Smooth muscle cell (in vitro differentiated cells): ENCODE results near the gene PDZD7. TPM values are rescaled to one million over a fixed set of nuclear protein-coding genes. Genes with fewer than 3 reads are reported as not detected.

Source experiments
- DNase-seq: peaks from one replicate; lab custom pipeline; 2025; ENCODE audit not compliant: unreplicated experiment; lab: John Stamatoyannopoulos, UW
- H2AFZ ChIP-seq: fragments of 200-600 bp; sonication (generic); 2 replicates; pipeline ENCODE4 v1.6.0; 2016; ENCODE audit warnings: antibody characterized with exemption, low read depth, mild to moderate bottlenecking
- H3F3A ChIP-seq: fragments of 200-600 bp; sonication (generic); 2 replicates; pipeline ENCODE4 v1.6.0; 2017; ENCODE audit warnings: antibody characterized with exemption, low read depth
- H3K27ac ChIP-seq: fragments of 200-600 bp; sonication (generic); 2 replicates; pipeline ENCODE4 v1.5.1; 2016; ENCODE audit warnings: low read depth, mild to moderate bottlenecking
- H3K27me3 ChIP-seq: fragments of 200-600 bp; sonication (generic); 2 replicates; pipeline ENCODE4 v1.6.1; 2016; ENCODE audit warnings: low read depth, mild to moderate bottlenecking
- H3K36me3 ChIP-seq: fragments of 200-600 bp; sonication (generic); 2 replicates; pipeline ENCODE4 v1.5.1; 2016; ENCODE audit warnings: low read depth
- H3K4me1 ChIP-seq: fragments of 200-600 bp; sonication (generic); 2 replicates; pipeline ENCODE4 v1.5.1; 2016; ENCODE audit warnings: low read depth
- H3K4me2 ChIP-seq: fragments of 200-600 bp; sonication (generic); 2 replicates; pipeline ENCODE4 v1.6.0; 2016; ENCODE audit warnings: mild to moderate bottlenecking
- H3K4me3 ChIP-seq: fragments of 200-600 bp; sonication (generic); 2 replicates; pipeline ENCODE4 v1.5.1; 2016; ENCODE audit warnings: mild to moderate bottlenecking
- H3K79me2 ChIP-seq: fragments of 200-600 bp; sonication (generic); 2 replicates; pipeline ENCODE4 v1.6.0; 2016; ENCODE audit warnings: low read depth, mild to moderate bottlenecking
- H3K9ac ChIP-seq: fragments of 200-600 bp; sonication (generic); 2 replicates; pipeline ENCODE4 v1.6.0; 2016; ENCODE audit warnings: low read depth
- H3K9me3 ChIP-seq: fragments of 200-600 bp; sonication (generic); replicated peaks from 2 replicates; pipeline ENCODE4 v1.5.1; 2016; ENCODE audit warnings: low read depth
- H4K20me1 ChIP-seq: fragments of 200-600 bp; sonication (generic); 2 replicates; pipeline ENCODE4 v1.6.0; 2016; ENCODE audit warnings: low read depth
- CTCF ChIP-seq: fragments of 200-600 bp; sonication (generic); IDR thresholded peaks from 2 replicates; pipeline ENCODE4 v1.5.1; 2017; ENCODE audit warnings: borderline replicate concordance, mild to moderate bottlenecking, antibody characterized with exemption; ENCODE audit not compliant: insufficient read depth, poor library complexity, severe bottlenecking
- WGBS: methylation state at CpG from one replicate; pipeline ENCODE4 v1.1.7; 2016; ENCODE audit warnings: low lambda C conversion rate; 5-methylcytosine and 5-hydroxymethylcytosine counted together
- polyA plus RNA-seq: library from polyadenylated mRNA; unstranded; fragments of >200 nt; fragmentation: Nextera tagmentation; extraction: Ambion mirVana; gene quantifications from 2 replicates; pipeline ENCODE4 v1.2.1, GENCODE V29; 2016
- total RNA-seq: library from RNA; depleted of rRNA; stranded (reverse); fragments of >200 nt; gene quantifications from 2 replicates; pipeline ENCODE4 v1.2.3, GENCODE V29; 2014

PDZD7 gene
- total and polyA plus RNA-seq, 2 experiments from 2014 or later: 0.93 to 2.0 TPM

GRCh38 chr10:101032637-101033224 is 1.8 kb upstream of the PDZD7 start:
- Histone ChIP-seq H2AFZ (no peak overlapping the region), H3K4me1 (peaks cover 15% of the 10 kb centered on the region), H3K9me3 (no peaks in the 10 kb centered on the region), H3K27me3 (no peaks in the 10 kb centered on the region), H3K9ac (peak overlapping the region; percentile 97), H3K79me2 (peaks cover 20% of the 10 kb centered on the region), H3K36me3 (peaks cover 7% of the 10 kb centered on the region), H3K27ac (peak overlapping the region; percentile 99), H3K4me3 (peak overlapping the region; percentile 61), H3F3A (no peaks in the 10 kb centered on the region), H3K4me2 (peak overlapping the region; percentile 86), H4K20me1 (peaks cover 43% of the 10 kb centered on the region)
- DNase-seq: peak; percentile 68
- no peak for TF ChIP-seq CTCF
- WGBS: 11% methylated on average over 6 of the region's 6 CpGs

- H3K9ac ChIP-seq: peak overlapping the region; percentile 97
- no peaks in the 10 kb centered on the region for H3K9me3 ChIP-seq
- peak overlapping the region; percentile 77 for H2AFZ ChIP-seq
- H3K4me1 ChIP-seq: peaks cover 15% of the 10 kb centered on the region
- TF ChIP-seq CTCF: no peak
- peak; percentile 68 for DNase-seq
- H3K27ac ChIP-seq: peak overlapping the region; percentile 99
- peak overlapping the region; percentile 86 for H3K4me2 ChIP-seq
- peaks cover 4% of the 10 kb centered on the region for H3K36me3 ChIP-seq
- peaks cover 43% of the 10 kb centered on the region for H4K20me1 ChIP-seq
- peaks cover 2% of the 10 kb centered on the region for H3F3A ChIP-seq
- H3K27me3 ChIP-seq: no peaks in the 10 kb centered on the region
- peak overlapping the region; percentile 61 for H3K4me3 ChIP-seq
- H3K79me2 ChIP-seq: peaks cover 20% of the 10 kb centered on the region
- under 1% methylated on average over 45 of the region's 47 CpGs for WGBS
Observed at GRCh38 chr10:101031796-101032636, 1.1 kb upstream of the PDZD7 start.

- Histone ChIP-seq H3K4me3 (peak overlapping the region; percentile 61), H3K9ac (no peak overlapping the region), H3K27me3 (no peaks in the 10 kb centered on the region), H3K4me1 (peaks cover 20% of the 10 kb centered on the region), H4K20me1 (peaks cover 29% of the 10 kb centered on the region), H3K79me2 (peaks cover 20% of the 10 kb centered on the region), H2AFZ (peak overlapping the region; percentile 77), H3K27ac (no peak overlapping the region), H3K9me3 (no peaks in the 10 kb centered on the region), H3F3A (peaks cover 2% of the 10 kb centered on the region), H3K4me2 (peak overlapping the region; percentile 86), H3K36me3 (no peaks in the 10 kb centered on the region)
- no peak for TF ChIP-seq CTCF
- WGBS: 11% methylated on average over 25 of the region's 25 CpGs
- no peak for DNase-seq
Observed at GRCh38 chr10:101030496-101031127, 317 bp downstream of the PDZD7 start.
